B cell (primary cell): ENCODE measurements around the gene AARS2. TPM values are rescaled to one million over a fixed set of nuclear protein-coding genes. Genes with fewer than 3 reads are reported as not detected.

Source experiments
- polyA plus RNA-seq: library from polyadenylated mRNA; depleted of rRNA; stranded (reverse); fragments of >200 nt; gene quantifications from 2 replicates; pipeline ENCODE4 v1.2.3, GENCODE V29; 2012
- total RNA-seq, 2 donors: library from RNA; stranded (reverse); fragments of 120-200 nt in 1 of 2; gene quantifications; 1 replicate in 1 of 2; 2 replicates in 1 of 2; pipeline versions ENCODE4 v1.2.3 to v1.2.4, GENCODE V29; 2013 to 2022

The AARS2 gene
- total and polyA plus RNA-seq, 2 donors (not counting 1 experiment from before 2014, with no cell fraction given) = 11.3 to 21.3 TPM

Other genes starting within 250 kb of the AARS2 start
- 16.7 and 16.8 TPM in 2 replicates for gene MRPL14, start 185.9 kb downstream of the AARS2 start, total RNA-seq
- gene MRPL14, start 185.9 kb downstream of the AARS2 start, polyA plus RNA-seq = 20.9 and 23.5 TPM in 2 replicates
- 18.3 and 19.1 TPM in 2 replicates for gene TMEM63B, start 185.8 kb downstream of the AARS2 start, total RNA-seq
- 12.6 and 15.4 TPM in 2 replicates for gene TMEM63B, start 185.8 kb downstream of the AARS2 start, polyA plus RNA-seq
- not detected in 2 replicates for gene CAPN11, start 154.5 kb downstream of the AARS2 start, total RNA-seq
- gene CAPN11, start 154.5 kb downstream of the AARS2 start, polyA plus RNA-seq = not detected in 2 replicates
- gene MYMX, start 96.4 kb downstream of the AARS2 start, total RNA-seq = not detected in 2 replicates
- not detected in 2 replicates for gene MYMX, start 96.4 kb downstream of the AARS2 start, polyA plus RNA-seq
- gene SLC29A1, start 89.8 kb downstream of the AARS2 start, total RNA-seq = 7.3 and 7.6 TPM in 2 replicates
- 3.9 and 6.0 TPM in 2 replicates for gene SLC29A1, start 89.8 kb downstream of the AARS2 start, polyA plus RNA-seq
- gene HSP90AB1, start 66.2 kb downstream of the AARS2 start, total RNA-seq = 384 and 395 TPM in 2 replicates
- gene HSP90AB1, start 66.2 kb downstream of the AARS2 start, polyA plus RNA-seq = 645 and 734 TPM in 2 replicates
- 29.2 and 30.0 TPM in 2 replicates for gene SLC35B2, start 55.8 kb downstream of the AARS2 start, total RNA-seq
- gene SLC35B2, start 55.8 kb downstream of the AARS2 start, polyA plus RNA-seq = 31.2 and 35.2 TPM in 2 replicates
- 46.5 and 50.8 TPM in 2 replicates for gene NFKBIE, start 47.8 kb downstream of the AARS2 start, total RNA-seq
- gene NFKBIE, start 47.8 kb downstream of the AARS2 start, polyA plus RNA-seq = 90.0 and 169 TPM in 2 replicates
- gene TMEM151B, start 42.9 kb downstream of the AARS2 start, total RNA-seq = 0.10 TPM in 1 of 2 replicates, not detected in the other
- 0.01 TPM in 2 replicates for gene TMEM151B, start 42.9 kb downstream of the AARS2 start, polyA plus RNA-seq
- gene SPATS1, start 29.3 kb upstream of the AARS2 start, total RNA-seq = not detected in 2 replicates
- not detected in 2 replicates for gene SPATS1, start 29.3 kb upstream of the AARS2 start, polyA plus RNA-seq
- gene CDC5L, start 74.4 kb upstream of the AARS2 start, total RNA-seq = 22.2 and 22.5 TPM in 2 replicates
- 4.1 and 7.6 TPM in 2 replicates for gene CDC5L, start 74.4 kb upstream of the AARS2 start, polyA plus RNA-seq